Stimulated activated CD4-positive, alpha-beta T cell treated with anti-CD3 and anti-CD28 coated beads, Interleukin-1b, Interleukin-23, amount 100 ng/mL, for 24 hours (primary cell): ENCODE measurements around the gene STXBP5L.
"Not testable (repeated sequence)": the region's sequence is repeated elsewhere in the genome, so short reads cannot be mapped to it uniquely, and the experiment has no call there.

Source experiments
- DNase-seq, 4 experiments: peaks; one replicate each; pipeline ENCODE4 v3.0.0-alpha.2; 2020; ENCODE audit warnings: low read depth in 4 of 4, low spot score in 1 of 4

Gene STXBP5L

GRCh38 chr3:120908030-120908794 lies at the start of gene STXBP5L:
TSS of gene STXBP5L (plus strand) at chr3:120908205. CDS start at chr3:120909579, 1,374 bp downstream.
- DNase-seq = peak in 3 of 4 experiments; percentile 2 to 57 (median 11)

GRCh38 chr3:120858521-120858920 lies 49.5 kb upstream of the STXBP5L start:
- DNase-seq = no peak

DNA sequence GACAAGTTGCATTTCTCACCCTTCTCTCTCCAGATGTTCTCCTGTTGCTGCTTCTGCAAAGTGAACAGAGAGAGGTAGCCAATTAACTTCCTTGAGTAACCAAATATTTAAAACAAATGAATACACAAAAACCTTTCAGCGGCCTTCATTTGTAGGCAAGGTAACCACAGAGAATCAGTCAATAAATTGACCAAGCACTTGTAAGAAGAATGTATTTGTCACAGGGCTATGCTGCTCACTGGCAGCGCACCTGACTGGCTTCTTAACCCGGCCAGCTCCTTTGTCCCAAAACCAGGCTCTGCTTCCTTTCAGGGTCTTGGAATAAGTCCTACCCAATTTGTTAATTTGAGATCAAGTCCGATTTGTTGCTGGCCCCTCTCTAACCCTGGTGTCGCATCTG lies 43.5 kb upstream of the STXBP5L start:
- no peak for DNase-seq

- no peak for DNase-seq
Observed at GRCh38 chr3:120875507-120875906, 32.5 kb upstream of the STXBP5L start.

DNA sequence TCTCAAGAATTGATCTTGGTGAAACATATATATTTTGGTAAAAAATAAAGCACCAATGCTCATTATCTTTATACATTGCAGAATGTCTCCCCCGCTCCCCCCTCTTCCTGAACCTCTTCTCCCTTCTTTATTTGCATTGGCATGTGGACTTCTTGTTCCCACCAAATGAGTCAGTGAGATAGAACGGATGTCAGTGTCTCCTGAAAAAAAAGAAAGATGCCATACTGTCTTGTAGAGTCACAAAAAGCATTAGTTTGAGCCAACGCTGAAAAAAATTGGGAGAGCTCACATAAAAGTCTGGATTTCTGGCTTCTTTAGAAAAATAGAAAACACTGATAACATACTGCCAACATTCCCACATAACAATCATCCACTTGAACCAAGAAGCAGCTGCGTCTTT lies 32.0 kb upstream of the STXBP5L start:
- DNase-seq = no peak

DNA sequence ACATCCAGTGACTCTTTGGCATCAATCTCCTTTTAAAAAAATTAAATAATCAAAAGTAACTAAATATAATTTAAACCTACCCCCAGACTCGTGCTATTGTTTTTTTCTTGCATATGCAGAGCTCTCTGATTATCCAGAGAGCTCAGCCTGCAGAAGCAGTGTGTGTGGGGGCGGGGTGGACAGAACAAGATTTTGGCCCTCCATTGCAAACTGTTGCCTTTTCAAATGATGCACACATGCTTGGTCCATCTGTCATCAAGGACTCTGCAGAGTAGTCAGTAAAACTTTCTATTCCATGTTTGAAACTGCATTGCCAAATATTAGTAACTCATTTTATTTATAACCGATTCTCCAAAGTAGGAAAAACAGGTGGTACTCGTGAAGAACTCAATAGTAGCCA lies 28.6 kb upstream of the STXBP5L start:
- no peak for DNase-seq

- no peak for DNase-seq
Observed at GRCh38 chr3:120892921-120893320, 15.1 kb upstream of the STXBP5L start.

- no peak for DNase-seq
Observed at GRCh38 chr3:120894316-120895057, 13.5 kb upstream of the STXBP5L start.

DNA sequence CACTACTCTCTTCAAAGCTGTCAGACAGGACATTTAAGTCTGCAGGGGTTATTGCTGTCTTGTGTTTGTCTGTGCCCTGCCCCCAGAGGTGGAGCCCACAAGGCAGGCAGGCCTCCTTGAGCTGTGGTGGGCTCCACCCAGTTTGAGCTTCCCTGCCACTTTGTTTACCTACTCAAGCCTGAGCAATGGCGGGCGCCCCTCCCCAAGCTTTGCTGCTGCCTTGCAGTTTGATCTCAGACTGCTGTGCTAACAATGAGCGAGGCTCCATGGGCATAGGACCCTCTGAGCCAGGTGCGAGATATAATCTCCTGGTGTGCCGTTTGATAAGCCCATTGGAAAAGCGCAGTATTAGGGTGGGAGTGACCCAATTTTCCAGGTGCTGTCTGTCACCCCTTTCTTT lies 6.3 kb upstream of the STXBP5L start:
- not testable (repeated sequence) for DNase-seq

GRCh38 chr3:120903221-120903620 lies 4.8 kb upstream of the STXBP5L start:
- no peak for DNase-seq

DNA sequence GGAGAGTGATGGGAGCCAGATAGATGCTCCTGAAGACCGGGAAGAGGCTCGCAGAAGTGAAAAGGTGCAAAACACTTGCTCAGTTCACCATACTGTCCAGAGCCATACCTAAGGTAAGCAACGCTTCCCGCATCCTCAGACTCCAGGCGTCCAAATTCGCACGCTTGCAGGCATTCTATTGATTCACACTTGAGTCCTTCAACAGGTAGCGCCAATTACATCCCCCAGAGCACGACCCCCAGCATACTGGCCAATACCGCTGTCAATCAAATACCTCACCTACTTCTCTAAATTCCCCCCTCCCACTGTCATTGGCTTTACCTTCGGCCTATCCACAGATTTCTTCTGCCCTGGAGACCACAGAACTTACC lies 361 bp upstream of the STXBP5L start:
- no peak for DNase-seq

DNA sequence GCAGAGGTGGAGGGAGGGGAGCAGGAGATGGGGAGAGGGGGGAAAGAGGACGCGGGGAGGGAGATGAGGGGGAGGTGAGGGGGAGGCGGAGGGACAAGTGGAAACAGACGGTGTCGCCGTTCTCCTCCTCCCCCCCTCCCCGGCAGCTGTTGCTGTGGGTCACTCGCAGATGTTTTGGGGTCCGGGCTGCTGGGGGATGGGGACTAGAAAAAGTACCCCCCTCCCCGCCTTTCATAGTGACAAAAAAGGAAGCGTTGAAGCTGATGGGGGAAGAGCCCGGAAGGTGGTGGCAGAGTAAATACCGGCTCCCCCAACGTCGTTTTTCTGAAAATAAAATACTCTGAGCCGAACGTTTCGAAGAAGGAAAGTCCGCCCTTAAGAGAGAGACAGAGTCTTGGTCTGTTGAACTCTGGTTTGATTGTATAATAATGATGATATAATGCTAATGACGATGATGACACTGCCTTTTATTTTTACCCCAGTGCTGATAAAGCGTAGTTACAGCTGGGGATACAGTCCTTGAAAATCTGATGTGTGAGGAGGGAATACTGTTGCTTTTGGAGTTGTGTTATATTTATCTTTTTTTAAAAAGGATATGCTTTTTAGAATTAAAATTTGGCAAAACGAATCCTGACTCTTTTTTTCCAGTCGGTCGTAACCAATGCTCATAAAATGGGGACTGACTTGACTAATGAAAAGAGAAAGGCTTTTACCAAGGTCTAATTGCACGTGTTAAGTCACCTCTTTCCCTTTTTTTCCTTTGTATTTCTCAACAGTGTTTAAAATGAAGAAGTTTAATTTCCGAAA lies 993 bp downstream of the STXBP5L start:
- no peak for DNase-seq

- DNase-seq = no peak
Observed at GRCh38 chr3:120909602-120909878, 1.5 kb downstream of the STXBP5L start.

- no peak for DNase-seq
Observed at GRCh38 chr3:120926146-120926545, 18.1 kb downstream of the STXBP5L start.

DNA sequence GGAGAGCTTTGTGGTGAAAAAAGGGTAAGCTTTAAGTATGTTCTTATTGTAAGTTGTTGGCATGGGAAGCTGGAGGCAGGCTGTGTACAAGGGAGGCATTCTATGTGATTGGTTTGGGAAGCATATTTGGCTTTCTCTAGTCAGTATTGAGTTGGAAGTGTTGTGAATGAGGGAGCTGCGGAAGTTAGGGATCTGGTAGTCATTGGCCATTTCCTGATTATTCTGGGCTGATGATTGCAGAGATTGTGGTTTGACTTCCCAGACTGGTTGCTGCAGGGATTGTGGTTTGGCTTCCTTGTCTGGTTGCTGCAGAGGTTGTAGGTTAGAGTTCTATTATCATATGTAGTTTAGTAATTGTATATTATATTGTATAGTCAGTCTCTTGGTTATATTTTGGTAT lies 21.0 kb downstream of the STXBP5L start:
- DNase-seq = no peak

GRCh38 chr3:120931593-120931992 lies 23.6 kb downstream of the STXBP5L start:
- DNase-seq = no peak

- no peak for DNase-seq
Observed at GRCh38 chr3:120956143-120956542, 48.1 kb downstream of the STXBP5L start.

DNA sequence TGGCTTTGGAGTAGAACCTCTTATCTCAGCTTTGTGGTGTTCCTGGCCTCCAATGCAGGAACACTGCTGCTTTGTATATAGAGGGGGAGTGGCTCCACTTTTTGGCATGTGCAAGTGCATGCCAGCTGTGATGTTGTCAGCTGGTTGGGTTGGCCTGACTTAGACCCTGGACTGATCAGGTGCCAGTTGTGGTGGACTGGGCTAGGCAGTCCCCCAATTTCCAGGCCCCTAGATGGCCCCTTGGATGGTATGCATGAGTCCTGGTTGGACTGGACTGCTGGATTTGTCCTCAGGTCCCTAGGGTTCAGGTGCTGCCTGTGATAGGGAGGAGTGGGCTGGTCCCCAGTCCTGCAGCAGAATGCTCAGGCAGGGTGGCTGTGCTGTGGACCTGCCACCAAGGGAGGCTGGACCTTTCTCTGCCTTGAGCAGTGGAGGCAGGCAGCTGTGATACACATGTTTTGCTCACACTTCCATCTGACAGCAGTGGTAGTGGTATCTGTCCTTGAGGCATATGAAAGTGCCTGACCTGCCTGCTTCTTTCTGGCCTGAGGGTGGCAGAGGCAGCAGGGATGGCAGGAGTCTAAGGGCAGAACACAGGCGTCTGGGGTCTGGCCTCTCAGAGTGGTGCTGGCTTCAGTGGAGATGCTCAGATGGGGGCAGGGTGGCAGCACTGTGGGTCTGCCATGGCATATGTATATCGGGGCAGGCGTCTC lies 74.8 kb downstream of the STXBP5L start:
- no peak for DNase-seq

DNA sequence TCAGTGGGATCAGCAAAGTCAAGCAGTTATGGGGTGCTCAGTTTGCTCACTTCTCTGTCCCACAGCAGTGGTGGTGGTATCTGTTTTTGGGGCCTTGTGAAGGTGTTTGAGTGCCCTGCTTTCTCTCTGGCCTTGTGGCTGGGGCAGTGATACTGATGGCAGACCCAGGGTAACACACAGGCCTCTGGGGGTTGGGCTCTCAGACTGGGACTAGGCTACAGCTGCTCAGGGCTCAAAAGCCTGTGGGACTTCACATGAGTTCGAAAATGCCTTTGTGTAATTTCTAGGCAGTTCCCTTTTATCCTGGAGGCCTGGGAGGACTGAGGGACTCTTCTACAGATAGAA lies 75.3 kb downstream of the STXBP5L start:
- no peak for DNase-seq

GRCh38 chr3:120983841-120984240 lies 75.8 kb downstream of the STXBP5L start:
- DNase-seq = no peak

DNA sequence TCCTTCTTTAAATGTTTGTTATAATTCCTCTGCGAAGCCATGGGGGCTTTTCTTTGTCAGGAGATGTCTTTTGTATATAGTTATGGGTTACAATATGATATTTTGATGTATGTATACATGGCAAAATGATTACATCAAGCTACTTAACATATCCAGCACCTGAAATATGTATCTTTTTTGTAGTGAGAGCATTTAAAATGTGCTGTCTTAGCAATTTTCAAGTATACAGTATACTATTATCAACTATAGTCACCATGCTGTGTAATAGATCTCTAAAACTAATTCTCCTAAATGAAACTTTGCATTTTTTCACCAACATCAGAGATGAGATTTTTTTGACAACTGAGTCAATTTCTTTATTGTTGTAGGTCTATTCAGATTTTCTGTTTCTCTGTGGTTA lies 77.2 kb downstream of the STXBP5L start:
- no peak for DNase-seq

GRCh38 chr3:120988994-120989393 lies 81.0 kb downstream of the STXBP5L start:
- no peak for DNase-seq
